ENCODE data around the gene SHH.

- TF ChIP-seq, protein P1, sequence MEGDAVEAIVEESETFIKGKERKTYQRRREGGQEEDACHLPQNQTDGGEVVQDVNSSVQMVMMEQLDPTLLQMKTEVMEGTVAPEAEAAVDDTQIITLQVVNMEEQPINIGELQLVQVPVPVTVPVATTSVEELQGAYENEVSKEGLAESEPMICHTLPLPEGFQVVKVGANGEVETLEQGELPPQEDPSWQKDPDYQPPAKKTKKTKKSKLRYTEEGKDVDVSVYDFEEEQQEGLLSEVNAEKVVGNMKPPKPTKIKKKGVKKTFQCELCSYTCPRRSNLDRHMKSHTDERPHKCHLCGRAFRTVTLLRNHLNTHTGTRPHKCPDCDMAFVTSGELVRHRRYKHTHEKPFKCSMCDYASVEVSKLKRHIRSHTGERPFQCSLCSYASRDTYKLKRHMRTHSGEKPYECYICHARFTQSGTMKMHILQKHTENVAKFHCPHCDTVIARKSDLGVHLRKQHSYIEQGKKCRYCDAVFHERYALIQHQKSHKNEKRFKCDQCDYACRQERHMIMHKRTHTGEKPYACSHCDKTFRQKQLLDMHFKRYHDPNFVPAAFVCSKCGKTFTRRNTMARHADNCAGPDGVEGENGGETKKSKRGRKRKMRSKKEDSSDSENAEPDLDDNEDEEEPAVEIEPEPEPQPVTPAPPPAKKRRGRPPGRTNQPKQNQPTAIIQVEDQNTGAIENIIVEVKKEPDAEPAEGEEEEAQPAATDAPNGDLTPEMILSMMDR (IDR thresholded peaks at IDR 0.05; ENCODE audit: poor library complexity, severe bottlenecking): no peak
- TF ChIP-seq SMC3 (conservative IDR thresholded peaks at IDR 0.05; ENCODE audit: poor library complexity): no peak
- no peak for TF ChIP-seq POLR2AphosphoS5 (IDR thresholded peaks at IDR 0.05)
- TF ChIP-seq REST (IDR thresholded peaks at IDR 0.05; ENCODE audit: borderline replicate concordance): no peak
- no peak for TF ChIP-seq EZH2 (IDR thresholded peaks at IDR 0.05; ENCODE audit: borderline replicate concordance, insufficient read depth, low read length, poor library complexity, severe bottlenecking)
- TF ChIP-seq RAD21 (conservative IDR thresholded peaks at IDR 0.05): no peak
- no peak for TF ChIP-seq EP300 (conservative IDR thresholded peaks at IDR 0.05; ENCODE audit: poor library complexity, severe bottlenecking)
- no peak for TF ChIP-seq TAF1 (IDR thresholded peaks at IDR 0.05; ENCODE audit: low read depth)
Measured at GRCh38 chr7:155839461-155839860, 27.2 kb upstream of the SHH start.
